ENCODE data around the gene TMED10. TPM values are rescaled to one million over a fixed set of nuclear protein-coding genes. Genes with fewer than 3 reads are reported as not detected.
A peak's percentile ranks its signal among the peaks of the same experiment; 100 is the strongest.

Gene TMED10
- total and polyA plus RNA-seq, 2 of the 13 experiments (the other 11 are each of a cell fraction or from before 2014, with no cell fraction given) = 311 to 377 TPM

DNA sequence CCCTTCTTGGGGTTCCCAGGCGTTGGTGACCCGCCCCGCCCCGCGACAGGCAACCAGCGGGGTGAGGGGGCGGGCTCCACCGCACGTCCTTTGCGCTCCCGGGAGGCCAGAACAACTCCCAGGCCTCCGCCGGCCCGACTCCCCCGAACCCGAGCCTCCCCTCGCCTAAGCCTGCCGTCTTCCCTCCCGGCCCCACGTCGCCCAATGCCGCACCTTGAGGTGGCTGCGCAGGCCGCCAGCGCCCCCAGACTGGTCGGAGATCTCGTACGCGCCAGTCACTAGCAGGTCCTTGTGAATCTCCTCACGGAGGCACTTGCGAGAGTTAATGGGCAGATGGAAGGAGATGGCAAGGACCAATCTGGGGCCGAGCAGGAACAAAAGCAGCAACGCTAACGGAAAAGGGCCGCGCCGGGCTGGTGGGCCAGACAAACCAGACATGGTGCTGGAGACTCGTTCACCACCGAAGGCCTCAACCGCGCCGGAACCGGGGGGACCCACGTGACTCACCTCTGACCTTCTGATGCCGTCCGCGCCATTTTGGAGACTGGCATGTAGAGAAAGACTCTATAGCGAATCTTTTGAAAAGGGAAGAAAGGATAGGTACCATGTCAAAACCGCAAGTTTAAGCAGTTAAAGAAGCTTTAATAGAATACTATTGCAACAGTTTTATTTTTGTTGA is at the start of gene TMED10 (continued):
- TF ChIP-seq KLF9 (CRISPR knock-in tag; IDR thresholded peaks at IDR 0.05; ENCODE audit: low read depth) (peak; percentile 70; the same call in 1 of the 2 replicates), ZNF564 (CRISPR knock-in tag; IDR thresholded peaks at IDR 0.05) (peak; percentile 79; the same call in 1 of the 2 replicates), HDAC6 (IDR thresholded peaks at IDR 0.05; ENCODE audit: low read depth, low read length) (no peak), TOE1 (CRISPR knock-in tag; IDR thresholded peaks at IDR 0.05) (no peak), FOXO4 (CRISPR knock-in tag; conservative IDR thresholded peaks at IDR 0.05) (no peak), ZFP36L2 (CRISPR knock-in tag; IDR thresholded peaks at IDR 0.05) (no peak), ZNF121 (CRISPR knock-in tag; IDR thresholded peaks at IDR 0.05) (no peak), ZNF713 (CRISPR knock-in tag; IDR thresholded peaks at IDR 0.05) (no peak), ZNF260 (CRISPR knock-in tag; IDR thresholded peaks at IDR 0.05; ENCODE audit: borderline replicate concordance, low read depth) (no peak), TFE3 (CRISPR knock-in tag; IDR thresholded peaks at IDR 0.05) (peak; percentile 96), ZNF326 (CRISPR knock-in tag; IDR thresholded peaks at IDR 0.05; ENCODE audit: borderline replicate concordance) (no peak), ZNF124 (CRISPR knock-in tag; IDR thresholded peaks at IDR 0.05) (no peak), ZNF780A (CRISPR knock-in tag; IDR thresholded peaks at IDR 0.05) (no peak), HNRNPLL (IDR thresholded peaks at IDR 0.05; ENCODE audit: low read depth, low read length, poor library complexity, severe bottlenecking) (peak; percentile 86), ZNF142 (CRISPR knock-in tag; IDR thresholded peaks at IDR 0.05) (0 out of 2 replicates have a peak, but pooled peaks have one; percentile 69), ZNF331 (CRISPR knock-in tag; IDR thresholded peaks at IDR 0.05) (peak; percentile 39; the same call in 1 of the 2 replicates), TOPORS (CRISPR knock-in tag; IDR thresholded peaks at IDR 0.05) (no peak), ZBTB14 (CRISPR knock-in tag; IDR thresholded peaks at IDR 0.05) (peak; percentile 46; the same call in 1 of the 2 replicates)
- TF ChIP-seq, protein P1, sequence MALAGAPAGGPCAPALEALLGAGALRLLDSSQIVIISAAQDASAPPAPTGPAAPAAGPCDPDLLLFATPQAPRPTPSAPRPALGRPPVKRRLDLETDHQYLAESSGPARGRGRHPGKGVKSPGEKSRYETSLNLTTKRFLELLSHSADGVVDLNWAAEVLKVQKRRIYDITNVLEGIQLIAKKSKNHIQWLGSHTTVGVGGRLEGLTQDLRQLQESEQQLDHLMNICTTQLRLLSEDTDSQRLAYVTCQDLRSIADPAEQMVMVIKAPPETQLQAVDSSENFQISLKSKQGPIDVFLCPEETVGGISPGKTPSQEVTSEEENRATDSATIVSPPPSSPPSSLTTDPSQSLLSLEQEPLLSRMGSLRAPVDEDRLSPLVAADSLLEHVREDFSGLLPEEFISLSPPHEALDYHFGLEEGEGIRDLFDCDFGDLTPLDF (CRISPR knock-in tag; IDR thresholded peaks at IDR 0.05) = peak; percentile 74
